SK-N-MC (cell line): ENCODE results near the gene CYP27B1.

Source experiments
- EZH2 ChIP-seq: fragments of 200-600 bp; sonication (generic); IDR thresholded peaks from one replicate; pipeline ENCODE4 v1.6.1; 2017; ENCODE audit warnings: antibody characterized with exemption
- FOXP2 ChIP-seq: optimal IDR thresholded peaks from 2 replicates; pipeline ENCODE3; 2011; ENCODE audit warnings: mild to moderate bottlenecking, moderate library complexity; ENCODE audit not compliant: insufficient read depth; ENCODE audit errors: extremely low read length, control extremely low read depth
- POLR2AphosphoS5 ChIP-seq: IDR thresholded peaks from 2 replicates; pipeline ENCODE4 v1.6.1; 2012; ENCODE audit warnings: mild to moderate bottlenecking, low read depth, low read length, borderline replicate concordance

GRCh38 chr12:57764662-57765002 lies 2.2 kb downstream of the CYP27B1 start:
- TF ChIP-seq POLR2AphosphoS5 = no peak
- TF ChIP-seq EZH2 = no peak
- no peak for TF ChIP-seq FOXP2
